ENCODE data around the gene MZT2B. TPM values are rescaled to one million over a fixed set of nuclear protein-coding genes. Genes with fewer than 3 reads are reported as not detected.
"Not testable (repeated sequence)": the region's sequence is repeated elsewhere in the genome, so short reads cannot be mapped to it uniquely, and the experiment has no call there.

The MZT2B gene
- total RNA-seq, 1 donor from 2014 or later = 86.1 TPM

DNA sequence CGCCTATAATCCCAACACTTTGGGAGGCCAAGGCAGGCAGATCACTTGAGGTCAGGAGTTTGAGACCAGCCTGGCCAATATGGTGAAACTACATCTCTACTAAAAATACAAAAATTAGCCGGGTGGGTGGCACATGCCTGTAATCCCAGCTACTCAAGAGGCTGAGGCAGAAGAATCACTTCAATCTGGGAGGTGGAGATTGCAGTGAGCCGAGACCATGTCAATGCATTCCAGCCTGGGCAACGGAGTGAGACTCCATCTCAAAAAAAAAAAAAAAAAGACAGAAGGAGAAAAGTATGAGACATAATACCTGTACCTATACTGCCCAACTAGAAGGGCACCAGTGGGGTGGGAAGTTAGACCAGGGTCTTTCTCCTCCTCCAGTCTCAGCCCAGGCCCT, 22.7 kb upstream of the MZT2B start:
- H3K27ac ChIP-seq (ENCODE audit: low read depth, low read length); H3K27me3 ChIP-seq (ENCODE audit: control insufficient read depth in 3 of 3, insufficient read depth in 3 of 3, low read length in 3 of 3); H3K9ac ChIP-seq (ENCODE audit: low read depth in 1 of 3, low read length in 3 of 3); H3K9me3 ChIP-seq (ENCODE audit: control insufficient read depth in 3 of 3, low read length in 3 of 3); H3K4me1 ChIP-seq (ENCODE audit: control insufficient read depth in 3 of 3, insufficient read depth in 3 of 3, low read length in 3 of 3); H3K4me3 ChIP-seq (ENCODE audit: low read length in 3 of 3): not testable (repeated sequence)
- peaks cover 18 to 30% (median 26%) of the 10 kb centered on the region in 3 donors for H3K36me3 ChIP-seq (ENCODE audit: control insufficient read depth in 3 of 3, insufficient read depth in 3 of 3, low read length in 3 of 3)

DNA sequence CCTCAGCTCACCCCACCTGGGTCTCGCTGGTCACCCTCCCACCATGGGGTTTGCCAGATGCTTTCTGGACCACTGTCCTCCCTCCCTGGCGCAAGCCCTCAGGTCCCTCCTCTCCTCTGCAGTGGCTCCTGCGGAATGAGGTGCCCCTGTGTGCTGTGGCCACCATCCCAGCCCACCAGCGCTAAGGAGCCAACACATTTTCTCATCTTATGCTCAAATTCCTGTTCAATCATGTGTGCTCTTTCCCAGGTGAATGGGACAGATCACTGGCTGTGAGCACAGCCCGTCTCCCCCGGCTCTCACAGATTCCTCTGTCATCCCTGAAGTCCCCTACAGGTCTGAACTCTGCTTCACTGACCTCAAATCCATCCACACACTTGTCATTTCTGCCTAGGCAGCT, 21.9 kb upstream of the MZT2B start:
- Histone ChIP-seq H3K36me3 (ENCODE audit: control insufficient read depth in 3 of 3, insufficient read depth in 3 of 3, low read length in 3 of 3) (peaks cover 19 to 29% (median 27%) of the 10 kb centered on the region in 3 donors), H3K4me3 (ENCODE audit: low read length in 3 of 3) (no peak overlapping the region), H3K9ac (ENCODE audit: low read depth in 1 of 3, low read length in 3 of 3) (no peak overlapping the region), H3K9me3 (ENCODE audit: control insufficient read depth in 3 of 3, low read length in 3 of 3) (no peaks in the 10 kb centered on the region), H3K27me3 (ENCODE audit: control insufficient read depth in 3 of 3, insufficient read depth in 3 of 3, low read length in 3 of 3) (no peaks in the 10 kb centered on the region), H3K27ac (ENCODE audit: low read depth, low read length) (no peak overlapping the region), H3K4me1 (ENCODE audit: control insufficient read depth in 3 of 3, insufficient read depth in 3 of 3, low read length in 3 of 3) (no peaks in the 10 kb centered on the region)

DNA sequence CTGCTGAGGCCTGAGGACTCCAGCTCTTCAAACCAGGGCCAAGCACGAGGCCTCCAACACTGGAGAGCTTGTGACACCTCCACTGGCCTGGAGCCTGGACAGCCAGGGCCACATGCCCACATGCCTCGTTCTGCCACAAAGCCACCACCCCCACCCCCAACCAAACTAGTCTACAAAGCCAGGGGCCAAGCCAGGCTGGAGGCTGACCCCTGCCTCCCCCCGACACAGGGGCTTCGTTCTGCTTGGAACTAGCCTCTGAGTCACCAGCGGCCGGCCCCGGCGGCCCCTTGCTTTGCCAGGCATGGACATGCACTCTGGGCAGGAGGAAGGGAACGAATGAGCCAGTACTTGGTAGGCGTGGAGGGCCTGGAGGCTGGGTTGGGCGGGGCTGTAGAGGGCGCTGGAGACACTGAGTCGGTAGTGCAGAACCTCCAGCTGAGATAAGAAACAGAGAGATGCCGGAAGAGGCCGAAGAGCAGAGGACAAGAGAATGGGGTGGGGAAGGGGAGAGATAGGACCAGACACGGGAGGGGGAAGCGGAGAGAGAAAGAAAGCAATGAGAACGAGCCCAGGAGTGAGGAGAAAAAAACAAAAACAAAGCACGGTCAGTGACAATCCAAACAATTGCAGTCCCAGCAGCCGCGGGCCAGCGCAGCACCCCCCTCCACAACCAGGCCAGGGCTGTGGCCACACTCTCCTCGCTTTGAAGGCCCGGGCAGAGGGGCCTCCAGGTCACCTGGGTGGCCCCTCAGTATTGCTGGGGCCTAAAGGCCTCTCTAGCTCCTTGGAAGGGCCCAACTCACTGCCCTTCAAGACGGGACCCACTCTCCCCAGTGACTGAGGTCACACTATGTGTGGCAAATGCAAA, 21.0 kb upstream of the MZT2B start:
- H3K27me3 ChIP-seq (ENCODE audit: control insufficient read depth in 3 of 3, insufficient read depth in 3 of 3, low read length in 3 of 3); H3K4me1 ChIP-seq (ENCODE audit: control insufficient read depth in 3 of 3, insufficient read depth in 3 of 3, low read length in 3 of 3); H3K4me3 ChIP-seq (ENCODE audit: low read length in 3 of 3); H3K9ac ChIP-seq (ENCODE audit: low read depth in 1 of 3, low read length in 3 of 3); H3K9me3 ChIP-seq (ENCODE audit: control insufficient read depth in 3 of 3, low read length in 3 of 3); H3K27ac ChIP-seq (ENCODE audit: low read depth, low read length): not testable (repeated sequence)
- peaks cover 25 to 33% (median 29%) of the 10 kb centered on the region in 3 donors for H3K36me3 ChIP-seq (ENCODE audit: control insufficient read depth in 3 of 3, insufficient read depth in 3 of 3, low read length in 3 of 3)

DNA sequence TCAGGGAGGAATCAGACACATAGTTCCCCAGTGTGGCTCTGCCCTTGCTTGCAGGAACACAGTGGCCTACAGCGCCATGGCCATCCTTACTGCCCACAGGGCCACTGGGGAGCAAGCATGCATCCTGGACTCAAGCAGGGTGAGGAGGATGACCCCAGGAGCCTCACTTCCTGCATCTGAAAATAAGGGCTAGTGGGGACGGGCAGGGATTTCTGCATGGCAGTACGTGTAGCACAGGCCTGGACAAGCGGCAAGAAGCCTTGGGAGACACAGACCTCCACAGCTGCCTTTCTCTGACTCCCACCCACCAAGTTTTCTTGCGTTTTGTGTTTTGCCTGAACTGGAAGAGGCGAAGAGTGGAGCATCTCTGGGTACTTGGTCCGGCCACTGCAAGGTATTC, 19.6 kb upstream of the MZT2B start:
- peaks cover 34 to 42% (median 37%) of the 10 kb centered on the region in 3 donors for H3K36me3 ChIP-seq (ENCODE audit: control insufficient read depth in 3 of 3, insufficient read depth in 3 of 3, low read length in 3 of 3)

DNA sequence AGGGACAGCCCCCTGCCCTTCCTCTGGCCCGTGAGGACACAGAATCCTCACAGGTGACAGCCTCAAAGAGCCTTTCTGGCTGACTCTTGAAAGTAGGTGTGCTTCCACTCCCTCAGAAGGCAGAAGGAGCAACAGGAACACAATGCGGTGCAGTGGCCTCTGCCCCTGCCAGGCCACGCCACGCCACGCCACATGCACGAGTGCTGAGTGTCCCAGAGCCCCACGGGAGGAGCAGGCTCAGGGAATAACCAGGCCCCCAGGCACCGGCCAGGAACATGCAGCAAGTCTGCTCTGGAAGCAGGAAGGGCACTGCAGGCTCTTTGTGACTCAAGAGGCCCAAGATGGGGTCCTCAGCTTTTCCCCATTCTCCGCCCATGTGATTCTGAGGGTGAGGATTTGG, 19.1 kb upstream of the MZT2B start:
- Histone ChIP-seq H3K27ac (ENCODE audit: low read depth, low read length) (no peak overlapping the region), H3K9me3 (ENCODE audit: control insufficient read depth in 3 of 3, low read length in 3 of 3) (no peaks in the 10 kb centered on the region), H3K9ac (ENCODE audit: low read depth in 1 of 3, low read length in 3 of 3) (no peak overlapping the region), H3K4me3 (ENCODE audit: low read length in 3 of 3) (no peak overlapping the region), H3K27me3 (ENCODE audit: control insufficient read depth in 3 of 3, insufficient read depth in 3 of 3, low read length in 3 of 3) (no peaks in the 10 kb centered on the region), H3K4me1 (ENCODE audit: control insufficient read depth in 3 of 3, insufficient read depth in 3 of 3, low read length in 3 of 3) (no peaks in the 10 kb centered on the region), H3K36me3 (ENCODE audit: control insufficient read depth in 3 of 3, insufficient read depth in 3 of 3, low read length in 3 of 3) (peaks cover 38 to 46% (median 42%) of the 10 kb centered on the region in 3 donors)

More for the DNA sequence above, 19.6 kb upstream of the MZT2B start:
- H3K27me3 ChIP-seq (ENCODE audit: control insufficient read depth in 3 of 3, insufficient read depth in 3 of 3, low read length in 3 of 3); H3K4me1 ChIP-seq (ENCODE audit: control insufficient read depth in 3 of 3, insufficient read depth in 3 of 3, low read length in 3 of 3); H3K9me3 ChIP-seq (ENCODE audit: control insufficient read depth in 3 of 3, low read length in 3 of 3); H3K4me3 ChIP-seq (ENCODE audit: low read length in 3 of 3); H3K9ac ChIP-seq (ENCODE audit: low read depth in 1 of 3, low read length in 3 of 3); H3K27ac ChIP-seq (ENCODE audit: low read depth, low read length): not testable (repeated sequence)

DNA sequence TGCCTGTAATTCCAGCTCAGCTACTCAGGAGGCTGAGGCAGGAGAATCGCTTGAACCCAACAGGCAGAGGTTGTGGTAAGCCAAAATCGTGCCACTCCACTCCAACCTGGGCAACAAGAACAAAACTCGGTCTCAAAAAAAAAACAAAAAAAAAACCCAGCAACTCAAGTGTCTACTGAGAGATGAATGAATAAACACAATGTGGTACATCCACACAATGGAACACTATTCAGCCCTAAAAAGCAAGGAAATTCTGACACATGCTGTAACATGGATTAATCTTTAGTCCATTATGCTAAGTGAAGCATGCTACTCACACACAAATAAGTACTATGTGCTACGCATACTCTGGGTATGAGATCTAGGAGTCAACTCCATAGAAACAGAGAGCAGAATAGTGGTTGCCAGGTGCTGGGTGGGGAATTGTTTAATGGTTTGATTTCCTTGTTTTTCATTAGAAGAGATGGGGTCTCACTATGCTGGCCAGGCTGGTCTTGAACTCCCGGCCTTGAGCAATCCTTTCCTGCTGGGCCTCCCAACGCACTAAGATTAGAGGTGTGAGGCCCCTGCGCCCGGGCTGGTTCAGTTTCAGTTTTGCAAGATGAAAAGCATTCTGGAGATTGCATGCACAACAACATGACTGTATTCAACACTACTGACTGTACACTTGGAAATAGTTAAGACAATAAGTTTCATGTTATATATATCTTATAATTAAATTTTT, 16.6 kb upstream of the MZT2B start:
- no peak overlapping the region for H3K27ac ChIP-seq (ENCODE audit: low read depth, low read length)
- no peaks in the 10 kb centered on the region for H3K27me3 ChIP-seq (ENCODE audit: control insufficient read depth in 3 of 3, insufficient read depth in 3 of 3, low read length in 3 of 3)
- H3K9ac ChIP-seq (ENCODE audit: low read depth in 1 of 3, low read length in 3 of 3) = no peak overlapping the region
- no peaks in the 10 kb centered on the region for H3K9me3 ChIP-seq (ENCODE audit: control insufficient read depth in 3 of 3, low read length in 3 of 3)
- no peaks in the 10 kb centered on the region for H3K4me1 ChIP-seq (ENCODE audit: control insufficient read depth in 3 of 3, insufficient read depth in 3 of 3, low read length in 3 of 3)
- peaks cover 35 to 48% (median 42%) of the 10 kb centered on the region in 3 donors for H3K36me3 ChIP-seq (ENCODE audit: control insufficient read depth in 3 of 3, insufficient read depth in 3 of 3, low read length in 3 of 3)
- no peak overlapping the region for H3K4me3 ChIP-seq (ENCODE audit: low read length in 3 of 3)

DNA sequence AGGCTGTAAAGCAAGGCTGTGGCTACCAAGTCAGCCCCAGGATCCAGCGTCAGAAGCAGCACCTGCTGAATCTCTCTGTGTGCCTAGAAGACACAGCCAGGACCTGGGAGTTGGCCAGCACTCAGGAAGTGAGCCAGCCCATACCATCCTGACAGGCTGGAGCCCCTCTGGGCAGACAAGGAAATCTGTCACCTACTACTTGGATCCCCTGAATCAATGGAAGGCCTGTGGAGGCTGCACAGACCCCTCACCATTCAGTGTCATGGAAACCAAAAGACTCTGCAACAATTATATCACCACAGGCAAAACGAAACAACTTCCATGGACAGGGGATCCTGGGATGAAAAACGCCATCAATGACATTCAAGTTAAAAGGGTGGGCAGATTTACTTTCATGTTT, 15.5 kb upstream of the MZT2B start:
- not testable (repeated sequence) for H3K4me3 ChIP-seq (ENCODE audit: low read length in 3 of 3); H3K9ac ChIP-seq (ENCODE audit: low read depth in 1 of 3, low read length in 3 of 3); H3K27ac ChIP-seq (ENCODE audit: low read depth, low read length); H3K9me3 ChIP-seq (ENCODE audit: control insufficient read depth in 3 of 3, low read length in 3 of 3); H3K4me1 ChIP-seq (ENCODE audit: control insufficient read depth in 3 of 3, insufficient read depth in 3 of 3, low read length in 3 of 3); H3K27me3 ChIP-seq (ENCODE audit: control insufficient read depth in 3 of 3, insufficient read depth in 3 of 3, low read length in 3 of 3)
- peaks cover 39 to 56% (median 45%) of the 10 kb centered on the region in 3 donors for H3K36me3 ChIP-seq (ENCODE audit: control insufficient read depth in 3 of 3, insufficient read depth in 3 of 3, low read length in 3 of 3)

DNA sequence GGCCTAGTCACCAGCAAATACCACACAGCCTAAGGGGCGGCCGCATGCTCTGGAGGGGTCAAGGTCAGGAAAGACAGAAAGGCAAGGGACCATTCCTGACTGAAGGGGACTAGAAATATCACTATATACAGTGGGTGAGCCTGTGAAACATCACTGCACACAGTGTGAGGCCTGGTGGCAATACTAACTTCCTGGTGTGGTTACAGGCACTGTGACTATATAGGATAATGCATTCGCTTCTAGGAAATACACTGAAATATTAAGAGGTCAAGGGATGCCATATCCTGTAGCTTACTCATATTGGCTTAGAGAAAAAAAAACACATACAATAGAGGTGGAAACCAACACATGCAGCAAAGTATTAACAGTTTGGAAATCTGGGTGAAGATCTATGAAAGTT, 12.9 kb upstream of the MZT2B start:
- H3K9me3 ChIP-seq (ENCODE audit: control insufficient read depth in 3 of 3, low read length in 3 of 3); H3K27ac ChIP-seq (ENCODE audit: low read depth, low read length); H3K27me3 ChIP-seq (ENCODE audit: control insufficient read depth in 3 of 3, insufficient read depth in 3 of 3, low read length in 3 of 3); H3K4me1 ChIP-seq (ENCODE audit: control insufficient read depth in 3 of 3, insufficient read depth in 3 of 3, low read length in 3 of 3); H3K4me3 ChIP-seq (ENCODE audit: low read length in 3 of 3); H3K9ac ChIP-seq (ENCODE audit: low read depth in 1 of 3, low read length in 3 of 3): not testable (repeated sequence)
- peaks cover 40 to 60% (median 49%) of the 10 kb centered on the region in 3 donors for H3K36me3 ChIP-seq (ENCODE audit: control insufficient read depth in 3 of 3, insufficient read depth in 3 of 3, low read length in 3 of 3)

DNA sequence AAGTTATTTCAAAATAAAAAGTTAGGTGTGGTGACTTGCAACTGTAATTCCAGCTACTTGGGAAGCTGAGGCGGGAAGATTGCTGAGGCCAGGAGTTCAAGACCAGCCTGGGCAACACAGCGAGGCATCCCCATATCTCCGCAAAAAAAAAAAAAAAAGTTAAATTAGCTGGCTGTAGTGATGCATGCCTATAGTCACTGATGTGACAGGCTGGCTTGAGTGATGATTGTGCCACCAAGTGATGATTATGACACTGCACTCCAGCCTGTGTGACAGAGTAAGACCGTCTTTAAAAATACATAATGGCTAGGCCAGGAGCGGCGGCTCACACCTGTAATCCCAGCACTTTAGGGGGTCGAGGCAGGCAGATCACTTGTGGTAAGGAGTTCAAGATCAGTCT, 12.2 kb upstream of the MZT2B start:
- Histone ChIP-seq H3K9ac (ENCODE audit: low read depth in 1 of 3, low read length in 3 of 3) (no peak overlapping the region), H3K27me3 (ENCODE audit: control insufficient read depth in 3 of 3, insufficient read depth in 3 of 3, low read length in 3 of 3) (no peaks in the 10 kb centered on the region), H3K27ac (ENCODE audit: low read depth, low read length) (no peak overlapping the region), H3K4me1 (ENCODE audit: control insufficient read depth in 3 of 3, insufficient read depth in 3 of 3, low read length in 3 of 3) (no peaks in the 10 kb centered on the region), H3K9me3 (ENCODE audit: control insufficient read depth in 3 of 3, low read length in 3 of 3) (no peaks in the 10 kb centered on the region), H3K4me3 (ENCODE audit: low read length in 3 of 3) (no peak overlapping the region), H3K36me3 (ENCODE audit: control insufficient read depth in 3 of 3, insufficient read depth in 3 of 3, low read length in 3 of 3) (peaks cover 39 to 56% (median 51%) of the 10 kb centered on the region in 3 donors)

DNA sequence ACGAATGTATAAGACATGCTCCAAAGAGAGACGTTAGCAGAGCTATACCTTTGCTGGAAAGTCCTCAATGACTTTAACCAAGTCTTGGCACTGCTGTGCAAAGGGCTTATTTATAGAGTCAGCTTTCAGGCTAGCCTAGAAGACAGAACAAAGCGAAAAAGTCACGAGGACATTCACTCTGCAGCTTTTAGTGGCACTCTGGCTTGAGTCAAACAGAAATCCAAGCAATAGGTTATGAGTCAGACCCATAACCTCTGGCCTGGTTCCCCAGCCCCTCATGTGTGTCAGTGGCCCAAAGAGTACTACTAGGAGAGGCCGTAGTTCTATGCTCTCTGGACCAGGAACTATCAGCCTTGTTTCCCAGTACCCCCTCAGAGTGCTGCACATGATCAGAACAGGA, 7.2 kb upstream of the MZT2B start:
- not testable (repeated sequence) for H3K9ac ChIP-seq (ENCODE audit: low read depth in 1 of 3, low read length in 3 of 3); H3K4me3 ChIP-seq (ENCODE audit: low read length in 3 of 3); H3K27me3 ChIP-seq (ENCODE audit: control insufficient read depth in 3 of 3, insufficient read depth in 3 of 3, low read length in 3 of 3); H3K27ac ChIP-seq (ENCODE audit: low read depth, low read length); H3K9me3 ChIP-seq (ENCODE audit: control insufficient read depth in 3 of 3, low read length in 3 of 3); H3K4me1 ChIP-seq (ENCODE audit: control insufficient read depth in 3 of 3, insufficient read depth in 3 of 3, low read length in 3 of 3)
- H3K36me3 ChIP-seq (ENCODE audit: control insufficient read depth in 3 of 3, insufficient read depth in 3 of 3, low read length in 3 of 3) = peaks cover 22 to 37% (median 36%) of the 10 kb centered on the region in 3 donors

All from skeletal muscle tissue (tissue), 4 donors.